Tibial nerve (tissue), 4 donors: Measurements from ENCODE around the gene CCNY.

Source experiments
- CTCF ChIP-seq, 5 experiments: fragments of 200-600 bp in 3 of 5; fragments of 450-650 bp in 2 of 5; sonication (generic) in 3 of 5; IDR thresholded peaks; one replicate each; pipeline ENCODE4 v1.5.1; 2016 to 2019; ENCODE audit warnings: antibody characterized with exemption in 5 of 5, mild to moderate bottlenecking in 3 of 5, moderate library complexity in 2 of 5
- EP300 ChIP-seq, 2 donors: sonication (generic); formaldehyde crosslinking; IDR thresholded peaks; one replicate each; pipeline ENCODE4 v1.6.1; 2017; ENCODE audit warnings: antibody characterized with exemption in 2 of 2, mild to moderate bottlenecking in 1 of 2
- POLR2A ChIP-seq, 2 donors: fragments of 450-650 bp; IDR thresholded peaks; one replicate each; pipeline ENCODE4 v1.6.1; 2017; ENCODE audit warnings: antibody characterized with exemption in 2 of 2, mild to moderate bottlenecking in 2 of 2, moderate library complexity in 2 of 2

DNA sequence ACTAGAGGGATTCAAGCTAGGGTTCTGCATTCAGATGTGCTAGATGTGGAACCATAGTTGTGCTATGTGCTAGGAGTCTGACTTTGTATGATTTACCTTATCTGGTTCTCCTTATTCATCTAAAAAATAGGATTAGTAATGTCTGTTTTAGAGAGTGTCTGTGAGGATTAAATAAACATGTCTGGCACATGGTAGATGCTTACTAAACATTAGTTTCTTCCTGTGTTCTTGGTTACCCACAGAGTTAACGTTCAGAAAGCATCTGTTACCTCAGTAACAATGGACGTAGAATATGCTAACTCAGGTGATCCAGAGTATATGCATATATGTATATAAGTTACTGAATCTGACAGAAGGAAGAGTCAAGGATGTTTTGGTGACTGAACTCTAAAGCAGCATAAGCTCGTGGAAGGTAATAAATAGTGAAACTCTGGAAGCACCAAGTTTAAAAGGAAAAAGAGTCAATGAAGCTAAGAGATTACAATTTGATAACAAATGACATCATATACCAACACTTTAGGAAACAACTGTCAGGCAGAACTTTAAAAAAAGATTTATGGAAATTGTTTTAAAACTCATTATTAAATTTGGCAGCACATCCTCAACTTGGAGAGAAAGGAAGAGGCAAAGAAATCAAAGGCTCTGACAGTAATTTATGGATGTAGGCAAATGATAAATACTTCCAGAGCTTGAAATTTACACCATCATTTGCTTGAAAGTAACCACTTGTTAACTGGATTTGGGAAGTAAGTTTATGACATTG, 127.0 kb downstream of the CCNY start:
- TF ChIP-seq CTCF (IDR thresholded peaks at IDR 0.05) (no peak), POLR2A (IDR thresholded peaks at IDR 0.05) (no peak), EP300 (IDR thresholded peaks at IDR 0.05) (no peak)
